DMS53 (cell line): ENCODE data around the gene LHFPL2.
"Not testable (repeated sequence)": the region's sequence is repeated elsewhere in the genome, so short reads cannot be mapped to it uniquely, and the experiment has no call there.

ENCODE experiments used
- DNase-seq: peaks from one replicate; lab custom pipeline; 2025; lab: John Stamatoyannopoulos, UW

The LHFPL2 gene

GRCh38 chr5:78648359-78649210 lies at the start of gene LHFPL2:
Gene LHFPL2, minus strand, starts transcription at chr5:78648772. Its CDS starts 138,559 bp downstream, at chr5:78510213.
- DNase-seq: peak; percentile 88

- DNase-seq: no peak
Observed at GRCh38 chr5:78696637-78697036, 48.1 kb upstream of the LHFPL2 start.

GRCh38 chr5:78696052-78696451 lies 47.5 kb upstream of the LHFPL2 start:
- not testable (repeated sequence) for DNase-seq

- DNase-seq: no peak
Observed at GRCh38 chr5:78693339-78693738, 44.8 kb upstream of the LHFPL2 start.

- peak; percentile 38 for DNase-seq
Observed at GRCh38 chr5:78691084-78691960, 42.8 kb upstream of the LHFPL2 start.

- no peak for DNase-seq
Observed at GRCh38 chr5:78690253-78690972, 41.8 kb upstream of the LHFPL2 start.

- DNase-seq: no peak
Observed at GRCh38 chr5:78689540-78690252, 41.1 kb upstream of the LHFPL2 start.

GRCh38 chr5:78687514-78687913 lies 38.9 kb upstream of the LHFPL2 start:
- not testable (repeated sequence) for DNase-seq

GRCh38 chr5:78683905-78684304 lies 35.3 kb upstream of the LHFPL2 start:
- DNase-seq: not testable (repeated sequence)

GRCh38 chr5:78679905-78680304 lies 31.3 kb upstream of the LHFPL2 start:
- DNase-seq: no peak

- peak; percentile 79 for DNase-seq
Observed at GRCh38 chr5:78677777-78678668, 29.5 kb upstream of the LHFPL2 start.

- DNase-seq: peak; percentile 20
Observed at GRCh38 chr5:78675956-78676730, 27.6 kb upstream of the LHFPL2 start.

GRCh38 chr5:78673827-78674226 lies 25.3 kb upstream of the LHFPL2 start:
- DNase-seq: peak; percentile 17

- DNase-seq: no peak
Observed at GRCh38 chr5:78672154-78672553, 23.6 kb upstream of the LHFPL2 start.

- no peak for DNase-seq
Observed at GRCh38 chr5:78671609-78672008, 23.0 kb upstream of the LHFPL2 start.

GRCh38 chr5:78670701-78671269 lies 22.2 kb upstream of the LHFPL2 start:
- no peak for DNase-seq

GRCh38 chr5:78669331-78669730 lies 20.8 kb upstream of the LHFPL2 start:
- DNase-seq: no peak

- DNase-seq: peak; percentile 7
Observed at GRCh38 chr5:78667461-78668103, 19.0 kb upstream of the LHFPL2 start.

GRCh38 chr5:78666975-78667374 lies 18.4 kb upstream of the LHFPL2 start:
- DNase-seq: not testable (repeated sequence)
